HepG2 (cell line): ENCODE data around the gene NPDC1.

ENCODE experiments used
- JUNB ChIP-seq: sonication (generic); formaldehyde crosslinking; IDR thresholded peaks from 2 replicates; pipeline ENCODE4 v1.8.0; 2022; ENCODE audit warnings: missing genetic modification reagents, mild to moderate bottlenecking, borderline replicate concordance
- MTF2 ChIP-seq: sonication (generic); formaldehyde crosslinking; IDR thresholded peaks from 2 replicates; pipeline ENCODE4 v1.5.0; 2020; ENCODE audit warnings: missing genetic modification reagents, borderline replicate concordance
- NFIC ChIP-seq: IDR thresholded peaks from 2 replicates; pipeline ENCODE4 v1.6.1; 2012; ENCODE audit warnings: mild to moderate bottlenecking, low read length, inconsistent platforms
- ZFP36 ChIP-seq: fragments of 150-350 bp; IDR thresholded peaks from 2 replicates; pipeline ENCODE4 v1.6.1; 2018; ENCODE audit warnings: borderline replicate concordance, low read length, low read depth; ENCODE audit not compliant: partially characterized antibody
- ZNF33A ChIP-seq: sonication (generic); formaldehyde crosslinking; IDR thresholded peaks from 2 replicates; pipeline ENCODE4 v1.5.1; 2020; ENCODE audit warnings: missing genetic modification reagents, mild to moderate bottlenecking, moderate library complexity, borderline replicate concordance
- ZNF589 ChIP-seq: sonication (generic); formaldehyde crosslinking; conservative IDR thresholded peaks from 2 replicates; pipeline ENCODE4 v1.8.0; 2022; ENCODE audit warnings: mild to moderate bottlenecking, moderate library complexity, missing genetic modification reagents
- TF ChIP-seq, protein P1 (sequence below): sonication (generic); formaldehyde crosslinking; IDR thresholded peaks from 2 replicates; pipeline ENCODE4 v1.8.0; 2022; ENCODE audit warnings: missing genetic modification reagents, mild to moderate bottlenecking, inconsistent platforms, borderline replicate concordance
- TF ChIP-seq, protein P2 (sequence below): sonication (generic); formaldehyde crosslinking; IDR thresholded peaks from 2 replicates; pipeline ENCODE4 v1.5.0; 2020; ENCODE audit warnings: mild to moderate bottlenecking, missing genetic modification reagents, moderate library complexity

DNA sequence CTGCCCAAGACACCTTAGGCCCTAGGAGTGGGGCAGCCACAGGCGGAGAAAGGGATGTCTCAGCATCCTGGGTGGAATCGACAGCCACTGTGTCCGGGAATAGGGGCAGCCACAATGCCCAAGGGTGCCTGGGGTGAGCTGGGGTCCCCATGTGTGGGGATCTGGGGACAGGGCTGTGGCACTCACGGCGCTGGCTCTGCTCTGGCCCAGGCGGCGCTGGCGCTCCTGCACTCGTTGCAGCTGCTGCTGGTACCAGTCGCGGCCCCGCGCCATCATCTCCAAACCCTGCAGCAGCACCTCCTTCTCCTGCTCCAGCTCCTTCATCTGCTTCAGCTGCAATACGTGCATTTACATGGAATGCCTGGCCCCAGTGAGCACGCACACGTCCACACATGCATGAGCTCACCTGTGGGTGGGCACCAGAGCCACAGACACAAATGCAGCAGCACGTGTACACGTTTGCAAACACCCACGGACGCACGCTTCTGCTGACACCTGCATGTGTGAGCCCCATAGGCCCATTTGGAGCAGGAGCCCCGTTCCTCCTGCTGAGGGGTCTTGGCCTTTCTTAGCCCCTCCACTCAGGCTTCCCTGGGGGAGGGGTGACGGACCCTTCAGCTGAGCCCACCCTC lies 19.5 kb upstream of the NPDC1 start:
- TF ChIP-seq ZNF33A (CRISPR knock-in tag) (no peak), NFIC (no peak), JUNB (CRISPR knock-in tag) (no peak), MTF2 (CRISPR knock-in tag) (no peak), ZNF589 (CRISPR knock-in tag) (no peak), ZFP36 (no peak)
- TF ChIP-seq, protein P1, sequence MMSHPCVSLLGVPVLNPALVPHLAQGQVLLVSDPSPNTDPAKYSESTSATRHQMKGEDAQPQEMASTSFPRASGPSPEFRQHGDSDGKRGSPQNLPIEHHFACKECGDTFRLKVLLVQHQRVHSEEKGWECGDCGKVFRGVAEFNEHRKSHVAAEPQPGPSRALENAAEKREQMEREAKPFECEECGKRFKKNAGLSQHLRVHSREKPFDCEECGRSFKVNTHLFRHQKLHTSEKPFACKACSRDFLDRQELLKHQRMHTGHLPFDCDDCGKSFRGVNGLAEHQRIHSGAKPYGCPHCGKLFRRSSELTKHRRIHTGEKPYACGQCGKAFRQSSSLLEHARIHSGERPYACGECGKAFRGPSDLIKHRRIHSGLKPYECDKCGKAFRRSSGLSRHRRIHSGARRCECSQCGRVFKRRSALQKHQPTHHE: no peak
- TF ChIP-seq, protein P2, sequence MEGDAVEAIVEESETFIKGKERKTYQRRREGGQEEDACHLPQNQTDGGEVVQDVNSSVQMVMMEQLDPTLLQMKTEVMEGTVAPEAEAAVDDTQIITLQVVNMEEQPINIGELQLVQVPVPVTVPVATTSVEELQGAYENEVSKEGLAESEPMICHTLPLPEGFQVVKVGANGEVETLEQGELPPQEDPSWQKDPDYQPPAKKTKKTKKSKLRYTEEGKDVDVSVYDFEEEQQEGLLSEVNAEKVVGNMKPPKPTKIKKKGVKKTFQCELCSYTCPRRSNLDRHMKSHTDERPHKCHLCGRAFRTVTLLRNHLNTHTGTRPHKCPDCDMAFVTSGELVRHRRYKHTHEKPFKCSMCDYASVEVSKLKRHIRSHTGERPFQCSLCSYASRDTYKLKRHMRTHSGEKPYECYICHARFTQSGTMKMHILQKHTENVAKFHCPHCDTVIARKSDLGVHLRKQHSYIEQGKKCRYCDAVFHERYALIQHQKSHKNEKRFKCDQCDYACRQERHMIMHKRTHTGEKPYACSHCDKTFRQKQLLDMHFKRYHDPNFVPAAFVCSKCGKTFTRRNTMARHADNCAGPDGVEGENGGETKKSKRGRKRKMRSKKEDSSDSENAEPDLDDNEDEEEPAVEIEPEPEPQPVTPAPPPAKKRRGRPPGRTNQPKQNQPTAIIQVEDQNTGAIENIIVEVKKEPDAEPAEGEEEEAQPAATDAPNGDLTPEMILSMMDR (CRISPR knock-in tag): no peak
